Measurements from ENCODE around the gene SHB. TPM values are rescaled to one million over a fixed set of nuclear protein-coding genes. Genes with fewer than 3 reads are reported as not detected.
A peak's percentile ranks its signal among the peaks of the same experiment; 100 is the strongest.

The SHB gene
- total and polyA plus RNA-seq, 2 donors = 4.9 to 5.5 TPM

GRCh38 chr9:38082446-38083287 lies 13.6 kb upstream of the SHB start:
- no peaks in the 10 kb centered on the region for H3K36me3 ChIP-seq (ENCODE audit: control insufficient read depth in 2 of 2, insufficient read depth in 2 of 2, low read length in 1 of 2)
- H3K4me1 ChIP-seq (ENCODE audit: control insufficient read depth in 2 of 2, insufficient read depth in 2 of 2, low read length in 2 of 2) = no peaks in the 10 kb centered on the region
- no peak overlapping the region for H3K4me3 ChIP-seq (ENCODE audit: low read length in 2 of 2)
- no peaks in the 10 kb centered on the region for H3K9me3 ChIP-seq (ENCODE audit: control insufficient read depth in 2 of 2, insufficient read depth in 1 of 2, low read length in 1 of 2)
- no peaks in the 10 kb centered on the region for H3K27me3 ChIP-seq (ENCODE audit: control insufficient read depth in 2 of 2, insufficient read depth in 1 of 2, low read length in 1 of 2)
- DNase-seq (ENCODE audit: low read depth in 6 of 9, low spot score in 9 of 9) = no peak
- H3K27ac ChIP-seq (ENCODE audit: low read depth in 1 of 2, low read length in 1 of 2) = no peak overlapping the region
- 95% methylated on average over 5 of the region's 5 CpGs for WGBS

GRCh38 chr9:38081356-38082108 lies 12.5 kb upstream of the SHB start:
- 87% methylated on average over 8 of the region's 8 CpGs for WGBS
- Histone ChIP-seq H3K27me3 (ENCODE audit: control insufficient read depth in 2 of 2, insufficient read depth in 1 of 2, low read length in 1 of 2) (no peaks in the 10 kb centered on the region), H3K4me1 (ENCODE audit: control insufficient read depth in 2 of 2, insufficient read depth in 2 of 2, low read length in 2 of 2) (no peaks in the 10 kb centered on the region), H3K4me3 (ENCODE audit: low read length in 2 of 2) (no peak overlapping the region), H3K27ac (ENCODE audit: low read depth in 1 of 2, low read length in 1 of 2) (no peak overlapping the region), H3K36me3 (ENCODE audit: control insufficient read depth in 2 of 2, insufficient read depth in 2 of 2, low read length in 1 of 2) (no peaks in the 10 kb centered on the region), H3K9me3 (ENCODE audit: control insufficient read depth in 2 of 2, insufficient read depth in 1 of 2, low read length in 1 of 2) (no peaks in the 10 kb centered on the region)
- no peak for DNase-seq (ENCODE audit: low read depth in 6 of 9, low spot score in 9 of 9)

- Histone ChIP-seq H3K27me3 (ENCODE audit: control insufficient read depth in 2 of 2, insufficient read depth in 1 of 2, low read length in 1 of 2) (no peaks in the 10 kb centered on the region), H3K27ac (ENCODE audit: low read depth in 1 of 2, low read length in 1 of 2) (peak overlapping the region in 1 of 2 donors; percentile 42), H3K4me3 (ENCODE audit: low read length in 2 of 2) (no peak overlapping the region), H3K9me3 (ENCODE audit: control insufficient read depth in 2 of 2, insufficient read depth in 1 of 2, low read length in 1 of 2) (no peaks in the 10 kb centered on the region), H3K4me1 (ENCODE audit: control insufficient read depth in 2 of 2, insufficient read depth in 2 of 2, low read length in 2 of 2) (no peaks in the 10 kb centered on the region), H3K36me3 (ENCODE audit: control insufficient read depth in 2 of 2, insufficient read depth in 2 of 2, low read length in 1 of 2) (no peaks in the 10 kb centered on the region)
- 93% methylated on average over 11 of the region's 11 CpGs for WGBS
- DNase-seq (ENCODE audit: low read depth in 6 of 9, low spot score in 9 of 9) = no peak
Observed at GRCh38 chr9:38079461-38080031, 10.5 kb upstream of the SHB start.

GRCh38 chr9:38075272-38075671 lies 6.2 kb upstream of the SHB start:
- H3K4me1 ChIP-seq (ENCODE audit: control insufficient read depth in 2 of 2, insufficient read depth in 2 of 2, low read length in 2 of 2) = peaks cover 0 to under 1% of the 10 kb centered on the region in 2 donors
- no peak overlapping the region for H3K4me3 ChIP-seq (ENCODE audit: low read length in 2 of 2)
- peaks cover 2 to 4% of the 10 kb centered on the region in 2 donors for H3K27me3 ChIP-seq (ENCODE audit: control insufficient read depth in 2 of 2, insufficient read depth in 1 of 2, low read length in 1 of 2)
- DNase-seq (ENCODE audit: low read depth in 6 of 9, low spot score in 9 of 9) = no peak
- H3K9me3 ChIP-seq (ENCODE audit: control insufficient read depth in 2 of 2, insufficient read depth in 1 of 2, low read length in 1 of 2) = no peaks in the 10 kb centered on the region
- no peak overlapping the region for H3K27ac ChIP-seq (ENCODE audit: low read depth in 1 of 2, low read length in 1 of 2)
- no peaks in the 10 kb centered on the region for H3K36me3 ChIP-seq (ENCODE audit: control insufficient read depth in 2 of 2, insufficient read depth in 2 of 2, low read length in 1 of 2)
- 98% methylated on average over 34 of the region's 34 CpGs for WGBS

- no peaks in the 10 kb centered on the region for H3K36me3 ChIP-seq (ENCODE audit: control insufficient read depth in 2 of 2, insufficient read depth in 2 of 2, low read length in 1 of 2)
- no peak for DNase-seq (ENCODE audit: low read depth in 6 of 9, low spot score in 9 of 9)
- H3K4me3 ChIP-seq (ENCODE audit: low read length in 2 of 2) = no peak overlapping the region
- peaks cover 5 to 12% of the 10 kb centered on the region in 2 donors for H3K27me3 ChIP-seq (ENCODE audit: control insufficient read depth in 2 of 2, insufficient read depth in 1 of 2, low read length in 1 of 2)
- H3K9me3 ChIP-seq (ENCODE audit: control insufficient read depth in 2 of 2, insufficient read depth in 1 of 2, low read length in 1 of 2) = no peaks in the 10 kb centered on the region
- H3K4me1 ChIP-seq (ENCODE audit: control insufficient read depth in 2 of 2, insufficient read depth in 2 of 2, low read length in 2 of 2) = peaks cover 0 to 8% of the 10 kb centered on the region in 2 donors
- 79% methylated on average over 5 of the region's 5 CpGs for WGBS
- no peak overlapping the region for H3K27ac ChIP-seq (ENCODE audit: low read depth in 1 of 2, low read length in 1 of 2)
Observed at GRCh38 chr9:38074441-38074961, 5.5 kb upstream of the SHB start.

- H3K27me3 ChIP-seq (ENCODE audit: control insufficient read depth in 2 of 2, insufficient read depth in 1 of 2, low read length in 1 of 2) = peaks cover 8 to 15% of the 10 kb centered on the region in 2 donors
- H3K4me3 ChIP-seq (ENCODE audit: low read length in 2 of 2) = no peak overlapping the region
- H3K27ac ChIP-seq (ENCODE audit: low read depth in 1 of 2, low read length in 1 of 2) = no peak overlapping the region
- H3K4me1 ChIP-seq (ENCODE audit: control insufficient read depth in 2 of 2, insufficient read depth in 2 of 2, low read length in 2 of 2) = peaks cover 0 to 9% of the 10 kb centered on the region in 2 donors
- DNase-seq (ENCODE audit: low read depth in 6 of 9, low spot score in 9 of 9) = no peak
- 96% methylated on average over 3 of the region's 3 CpGs for WGBS
- no peaks in the 10 kb centered on the region for H3K9me3 ChIP-seq (ENCODE audit: control insufficient read depth in 2 of 2, insufficient read depth in 1 of 2, low read length in 1 of 2)
- no peaks in the 10 kb centered on the region for H3K36me3 ChIP-seq (ENCODE audit: control insufficient read depth in 2 of 2, insufficient read depth in 2 of 2, low read length in 1 of 2)
Observed at GRCh38 chr9:38073882-38074281, 4.9 kb upstream of the SHB start.

- Histone ChIP-seq H3K4me3 (ENCODE audit: low read length in 2 of 2) (no peak overlapping the region), H3K9me3 (ENCODE audit: control insufficient read depth in 2 of 2, insufficient read depth in 1 of 2, low read length in 1 of 2) (no peaks in the 10 kb centered on the region), H3K4me1 (ENCODE audit: control insufficient read depth in 2 of 2, insufficient read depth in 2 of 2, low read length in 2 of 2) (peaks cover 7 to 22% of the 10 kb centered on the region in 2 donors), H3K36me3 (ENCODE audit: control insufficient read depth in 2 of 2, insufficient read depth in 2 of 2, low read length in 1 of 2) (no peaks in the 10 kb centered on the region), H3K27me3 (ENCODE audit: control insufficient read depth in 2 of 2, insufficient read depth in 1 of 2, low read length in 1 of 2) (peaks cover 27 to 37% of the 10 kb centered on the region in 2 donors), H3K27ac (ENCODE audit: low read depth in 1 of 2, low read length in 1 of 2) (no peak overlapping the region)
- no peak for DNase-seq (ENCODE audit: low read depth in 6 of 9, low spot score in 9 of 9)
- 57% methylated on average over 7 of the region's 7 CpGs for WGBS
Observed at GRCh38 chr9:38071470-38072134, 2.6 kb upstream of the SHB start.

- H3K36me3 ChIP-seq (ENCODE audit: control insufficient read depth in 2 of 2, insufficient read depth in 2 of 2, low read length in 1 of 2) = no peaks in the 10 kb centered on the region
- WGBS = under 1% methylated on average over 107 of the region's 107 CpGs
- peak overlapping the region; percentile 35 to 74 for H3K4me3 ChIP-seq (ENCODE audit: low read length in 2 of 2)
- peak in 2 of 9 donors; percentile 26 to 38 for DNase-seq (ENCODE audit: low read depth in 6 of 9, low spot score in 9 of 9)
- peaks cover 10 to 34% of the 10 kb centered on the region in 2 donors for H3K4me1 ChIP-seq (ENCODE audit: control insufficient read depth in 2 of 2, insufficient read depth in 2 of 2, low read length in 2 of 2)
- H3K27ac ChIP-seq (ENCODE audit: low read depth in 1 of 2, low read length in 1 of 2) = peak overlapping the region in 1 of 2 donors; percentile 18
- H3K9me3 ChIP-seq (ENCODE audit: control insufficient read depth in 2 of 2, insufficient read depth in 1 of 2, low read length in 1 of 2) = no peaks in the 10 kb centered on the region
- peaks cover 29 to 42% of the 10 kb centered on the region in 2 donors for H3K27me3 ChIP-seq (ENCODE audit: control insufficient read depth in 2 of 2, insufficient read depth in 1 of 2, low read length in 1 of 2)
Observed at GRCh38 chr9:38067859-38068681, 957 bp downstream of the SHB start.
